ENCODE data around the gene OR2F1. TPM values are rescaled to one million over a fixed set of nuclear protein-coding genes. Genes with fewer than 3 reads are reported as not detected.

OR2F1 gene
- total RNA-seq, 1 donor from 2014 or later, result not detected

- H3K27ac Mint-ChIP-seq (ENCODE audit: unreplicated experiment), result no peak overlapping the region
- TF ChIP-seq CTCF (IDR thresholded peaks at IDR 0.05), result no peak
- H3K4me1 Mint-ChIP-seq (ENCODE audit: unreplicated experiment), result peaks cover 22% of the 10 kb centered on the region
- DNase-seq (ENCODE audit: extremely low spot score, unreplicated experiment), result no peak
- H3K4me3 Mint-ChIP-seq (ENCODE audit: unreplicated experiment), result no peak overlapping the region
- H3K36me3 Mint-ChIP-seq (ENCODE audit: unreplicated experiment), result peaks cover 4% of the 10 kb centered on the region
- H3K9me3 Mint-ChIP-seq (ENCODE audit: unreplicated experiment), result peaks cover 12% of the 10 kb centered on the region
- peaks cover 21% of the 10 kb centered on the region for H3K27me3 Mint-ChIP-seq (ENCODE audit: unreplicated experiment)
Observed at GRCh38 chr7:143992670-143993069, 38.0 kb downstream of the OR2F1 start.

GRCh38 chr7:143993924-143994323 lies 39.3 kb downstream of the OR2F1 start:
- Mint-ChIP-seq H3K27me3 (ENCODE audit: unreplicated experiment) (peaks cover 21% of the 10 kb centered on the region), H3K4me3 (ENCODE audit: unreplicated experiment) (no peak overlapping the region), H3K9me3 (ENCODE audit: unreplicated experiment) (peaks cover 12% of the 10 kb centered on the region), H3K4me1 (ENCODE audit: unreplicated experiment) (peaks cover 12% of the 10 kb centered on the region), H3K27ac (ENCODE audit: unreplicated experiment) (no peak overlapping the region), H3K36me3 (ENCODE audit: unreplicated experiment) (peaks cover 4% of the 10 kb centered on the region)
- no peak for TF ChIP-seq CTCF (IDR thresholded peaks at IDR 0.05)
- DNase-seq (ENCODE audit: extremely low spot score, unreplicated experiment), result no peak

- H3K27me3 Mint-ChIP-seq (ENCODE audit: unreplicated experiment), result peaks cover 36% of the 10 kb centered on the region
- no peak within 1 kb of the TSS for H3K4me3 Mint-ChIP-seq (ENCODE audit: unreplicated experiment)
- no peak within 1 kb of the TSS for H3K27ac Mint-ChIP-seq (ENCODE audit: unreplicated experiment)
- H3K36me3 Mint-ChIP-seq (ENCODE audit: unreplicated experiment), result no peaks in the 10 kb centered on the region
- no peak for TF ChIP-seq CTCF (IDR thresholded peaks at IDR 0.05)
- no peaks in the 10 kb centered on the region for H3K4me1 Mint-ChIP-seq (ENCODE audit: unreplicated experiment)
- DNase-seq (ENCODE audit: extremely low spot score, unreplicated experiment), result no peak
- no peaks in the 10 kb centered on the region for H3K9me3 Mint-ChIP-seq (ENCODE audit: unreplicated experiment)
Observed at GRCh38 chr7:144000020-144000419, 45.4 kb downstream of the OR2F1 start, which contains the start of gene OR6B1. TSS of gene OR6B1 (plus strand) at chr7:144000320. CDS start at chr7:144003997, 3,677 bp downstream.

GRCh38 chr7:144001543-144001942 lies 46.9 kb downstream of the OR2F1 start:
- Mint-ChIP-seq H3K27me3 (ENCODE audit: unreplicated experiment) (peaks cover 39% of the 10 kb centered on the region), H3K9me3 (ENCODE audit: unreplicated experiment) (no peaks in the 10 kb centered on the region), H3K4me1 (ENCODE audit: unreplicated experiment) (peaks cover 1% of the 10 kb centered on the region), H3K36me3 (ENCODE audit: unreplicated experiment) (no peaks in the 10 kb centered on the region), H3K27ac (ENCODE audit: unreplicated experiment) (no peak overlapping the region), H3K4me3 (ENCODE audit: unreplicated experiment) (no peak overlapping the region)
- TF ChIP-seq CTCF (IDR thresholded peaks at IDR 0.05), result no peak
- no peak for DNase-seq (ENCODE audit: extremely low spot score, unreplicated experiment)

- Mint-ChIP-seq H3K4me3 (ENCODE audit: unreplicated experiment) (no peak overlapping the region), H3K36me3 (ENCODE audit: unreplicated experiment) (no peaks in the 10 kb centered on the region), H3K9me3 (ENCODE audit: unreplicated experiment) (peaks cover 3% of the 10 kb centered on the region), H3K27ac (ENCODE audit: unreplicated experiment) (no peak overlapping the region), H3K4me1 (ENCODE audit: unreplicated experiment) (peaks cover 1% of the 10 kb centered on the region), H3K27me3 (ENCODE audit: unreplicated experiment) (peaks cover 47% of the 10 kb centered on the region)
- no peak for TF ChIP-seq CTCF (IDR thresholded peaks at IDR 0.05)
- no peak for DNase-seq (ENCODE audit: extremely low spot score, unreplicated experiment)
Observed at GRCh38 chr7:144004703-144005102, 50.1 kb downstream of the OR2F1 start.

Data from osteocyte (in vitro differentiated cells).